ENCODE data around the gene NTRK3. TPM values are rescaled to one million over a fixed set of nuclear protein-coding genes. Genes with fewer than 3 reads are reported as not detected.

The NTRK3 gene
- total RNA-seq, 4 donors from 2014 or later: 0.51 to 22.2 (median 10.1) TPM

DNA sequence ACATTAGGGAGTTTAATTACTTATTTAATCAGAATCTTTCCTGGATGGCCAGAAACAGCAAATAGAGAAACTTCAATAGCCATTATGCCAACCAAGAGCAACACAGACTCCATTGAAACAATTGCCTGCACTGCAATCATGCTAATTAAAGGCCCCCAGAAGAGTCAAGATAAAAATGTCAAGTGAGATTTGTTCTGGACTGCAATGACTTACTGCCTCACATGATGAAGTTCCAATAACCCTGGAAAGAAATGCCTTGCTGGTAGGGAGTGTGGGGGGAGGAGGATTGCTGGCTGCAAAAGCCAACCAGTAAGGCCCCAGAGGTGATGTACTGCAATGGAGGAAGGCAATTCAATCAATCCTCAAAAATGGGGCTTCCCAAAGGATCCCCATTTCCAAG is 257.9 kb downstream of the NTRK3 start:
- TF ChIP-seq, protein P1, sequence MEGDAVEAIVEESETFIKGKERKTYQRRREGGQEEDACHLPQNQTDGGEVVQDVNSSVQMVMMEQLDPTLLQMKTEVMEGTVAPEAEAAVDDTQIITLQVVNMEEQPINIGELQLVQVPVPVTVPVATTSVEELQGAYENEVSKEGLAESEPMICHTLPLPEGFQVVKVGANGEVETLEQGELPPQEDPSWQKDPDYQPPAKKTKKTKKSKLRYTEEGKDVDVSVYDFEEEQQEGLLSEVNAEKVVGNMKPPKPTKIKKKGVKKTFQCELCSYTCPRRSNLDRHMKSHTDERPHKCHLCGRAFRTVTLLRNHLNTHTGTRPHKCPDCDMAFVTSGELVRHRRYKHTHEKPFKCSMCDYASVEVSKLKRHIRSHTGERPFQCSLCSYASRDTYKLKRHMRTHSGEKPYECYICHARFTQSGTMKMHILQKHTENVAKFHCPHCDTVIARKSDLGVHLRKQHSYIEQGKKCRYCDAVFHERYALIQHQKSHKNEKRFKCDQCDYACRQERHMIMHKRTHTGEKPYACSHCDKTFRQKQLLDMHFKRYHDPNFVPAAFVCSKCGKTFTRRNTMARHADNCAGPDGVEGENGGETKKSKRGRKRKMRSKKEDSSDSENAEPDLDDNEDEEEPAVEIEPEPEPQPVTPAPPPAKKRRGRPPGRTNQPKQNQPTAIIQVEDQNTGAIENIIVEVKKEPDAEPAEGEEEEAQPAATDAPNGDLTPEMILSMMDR (IDR thresholded peaks at IDR 0.05; ENCODE audit: low read depth): no peak

DNA sequence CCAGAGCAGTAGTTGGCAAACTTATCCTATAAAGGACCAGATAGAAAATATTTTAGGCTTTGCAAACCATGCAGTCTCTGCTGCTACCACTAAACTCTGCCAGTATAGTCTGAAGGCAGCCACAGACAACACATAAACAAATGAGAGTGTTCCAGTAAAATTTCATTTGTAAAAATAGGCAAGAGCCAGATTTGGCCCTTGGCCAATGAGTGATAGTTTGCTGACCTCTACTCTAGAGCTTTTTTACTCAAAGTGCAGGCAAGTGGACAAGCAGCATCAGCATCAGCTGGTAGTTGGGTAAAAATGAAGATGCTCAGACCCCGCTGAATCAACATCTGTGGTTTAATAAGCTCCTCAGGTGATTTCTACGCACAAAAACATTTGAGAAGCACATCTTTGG is 269.8 kb downstream of the NTRK3 start:
- TF ChIP-seq, protein P1 (IDR thresholded peaks at IDR 0.05; ENCODE audit: low read depth): no peak

DNA sequence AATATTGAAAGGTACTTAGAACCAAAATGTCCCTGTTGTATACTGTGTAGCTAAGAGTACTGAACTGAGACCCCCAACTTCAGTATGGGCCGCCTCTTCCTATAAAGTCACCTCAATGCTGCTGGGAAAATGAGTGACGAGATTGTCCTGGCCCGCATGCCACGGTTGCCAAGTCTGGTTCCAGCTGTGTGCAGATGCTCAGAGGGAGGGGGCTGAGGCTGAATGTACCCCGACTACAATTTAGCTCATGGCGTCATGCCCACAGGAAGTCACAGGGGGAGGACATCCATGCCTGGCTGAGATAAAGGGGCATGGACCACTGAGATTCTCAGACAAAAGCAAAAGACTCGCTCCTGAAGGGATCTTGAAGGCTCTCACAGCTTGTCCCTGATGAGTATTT is 271.1 kb downstream of the NTRK3 start:
- TF ChIP-seq, protein P1 (IDR thresholded peaks at IDR 0.05; ENCODE audit: low read depth): no peak

DNA sequence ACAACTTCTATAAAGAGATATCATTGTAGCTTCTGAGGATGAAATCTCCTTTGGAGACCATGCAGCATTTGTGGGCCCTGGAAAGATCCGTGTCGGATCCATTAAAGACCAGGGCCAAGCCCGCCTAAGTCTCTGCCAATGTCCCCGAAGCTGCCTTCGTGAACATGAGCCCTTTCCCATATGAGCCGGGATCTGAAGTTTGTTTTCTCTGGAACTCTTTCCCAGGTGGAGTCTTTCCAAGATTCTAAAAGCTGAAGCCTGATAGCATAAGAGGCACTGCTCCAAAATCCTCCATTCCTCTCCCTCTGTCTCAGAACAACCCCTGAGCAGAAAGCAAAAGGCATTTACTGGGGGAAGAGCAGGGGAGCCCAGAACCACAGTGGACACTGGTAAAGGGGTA is 274.6 kb downstream of the NTRK3 start:
- TF ChIP-seq, protein P1 (IDR thresholded peaks at IDR 0.05; ENCODE audit: low read depth): no peak

DNA sequence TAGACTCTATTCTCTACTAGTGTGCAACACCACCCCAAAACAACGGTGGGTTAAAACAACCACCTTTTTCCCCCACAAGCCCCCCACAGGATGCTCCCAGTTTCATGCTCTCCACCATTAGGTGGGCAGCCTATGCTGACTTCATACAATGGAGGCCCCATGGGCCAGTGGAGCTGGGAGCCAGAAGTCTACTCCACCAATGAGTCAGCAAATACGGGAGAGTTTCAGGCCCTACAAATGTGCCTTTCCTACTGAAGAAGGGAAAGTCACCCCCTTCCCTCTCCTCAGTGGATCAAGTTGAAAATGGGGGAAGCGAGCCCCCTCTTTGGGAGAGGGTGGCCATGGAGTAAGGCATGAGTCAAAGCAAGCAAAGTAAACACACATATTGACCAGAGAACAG is 278.6 kb downstream of the NTRK3 start:
- TF ChIP-seq, protein P1 (IDR thresholded peaks at IDR 0.05; ENCODE audit: low read depth): no peak

DNA sequence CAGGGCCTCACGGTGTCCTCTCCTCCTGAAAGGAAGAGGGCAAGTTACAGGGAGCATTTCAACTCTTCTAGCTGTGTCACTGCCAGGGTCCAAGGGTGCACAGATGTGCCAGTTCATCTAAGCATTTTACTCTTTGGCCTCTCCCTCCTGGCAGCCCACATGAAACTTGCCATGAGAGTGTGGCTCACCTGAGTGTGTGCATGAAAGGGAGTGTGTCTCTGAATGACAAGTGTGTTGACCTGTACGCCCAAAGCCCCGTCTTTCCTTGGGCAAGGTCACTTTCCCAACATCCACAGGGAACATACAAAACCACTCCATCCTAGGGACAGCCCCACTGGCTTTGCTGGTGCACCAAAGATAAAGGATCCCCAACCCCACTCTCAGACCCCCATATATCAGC is 280.0 kb downstream of the NTRK3 start:
- TF ChIP-seq, protein P1 (IDR thresholded peaks at IDR 0.05; ENCODE audit: low read depth): no peak

DNA sequence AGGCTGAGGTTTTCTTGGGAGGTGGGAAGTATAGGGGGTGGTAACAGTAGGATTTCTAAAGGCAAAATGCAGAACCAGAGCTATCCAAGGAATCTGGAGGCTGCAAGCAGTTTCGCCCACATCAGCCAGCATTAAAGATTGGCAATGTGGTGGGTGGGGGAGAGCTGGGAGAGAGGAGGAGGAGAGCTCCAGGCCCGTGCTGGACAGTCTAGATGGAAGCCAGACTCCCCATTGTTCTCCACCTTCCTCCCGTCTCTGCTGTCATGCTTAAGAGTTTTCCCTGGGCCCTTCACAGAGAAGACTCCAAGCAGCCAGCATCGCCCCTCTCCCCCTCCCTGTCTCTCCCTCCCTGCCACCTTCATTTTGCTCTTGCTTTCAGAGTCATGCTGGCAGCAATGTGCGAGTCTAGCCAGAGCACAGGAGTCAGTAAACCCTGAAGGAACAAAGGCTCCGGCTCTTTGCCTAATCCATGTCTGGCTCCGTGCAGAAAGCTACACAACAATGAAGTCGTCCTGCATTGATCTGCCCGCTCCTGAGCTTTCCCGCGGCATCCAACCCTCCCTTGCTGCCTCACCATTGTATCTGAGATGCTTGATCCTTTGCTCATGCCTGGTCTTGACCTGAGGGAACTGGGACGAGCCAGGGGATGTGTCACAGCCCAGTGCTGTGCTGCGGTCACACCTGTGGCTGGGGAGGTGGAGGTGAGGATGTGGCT is 282.9 kb downstream of the NTRK3 start:
- TF ChIP-seq, protein P1 (IDR thresholded peaks at IDR 0.05; ENCODE audit: low read depth): no peak
